T-cell (primary cell): ENCODE results near the gene ZNF385C. TPM values are rescaled to one million over a fixed set of nuclear protein-coding genes. Genes with fewer than 3 reads are reported as not detected.
A peak's percentile ranks its signal among the peaks of the same experiment; 100 is the strongest.
"Not testable (repeated sequence)": the region's sequence is repeated elsewhere in the genome, so short reads cannot be mapped to it uniquely, and the experiment has no call there.

ENCODE experiments used
- ATAC-seq, 4 experiments: fragments of 200-7000 bp in 3 of 4; fragments of 150-1000 bp in 1 of 4; cut with Tn5 transposase; replicated peaks in 1 of 4; 1 replicate in 3 of 4; 2 replicates in 1 of 4; pipeline ENCODE4 v1.10.0; 2021; ENCODE audit warnings: moderate library complexity in 3 of 4, mild to moderate bottlenecking in 2 of 4, moderate number of reproducible peaks in 1 of 4
- CTCF ChIA-PET, 2 donors: fragments of 300-600 bp; sonication (Branson Sonifier 250); formaldehyde crosslinking; loops; one replicate each; lab custom pipeline; 2022; ENCODE audit warnings: antibody characterized with exemption in 2 of 2; lab: Charles Lee
- POLR2A ChIA-PET, 2 donors: fragments of 300-600 bp; sonication (Branson Sonifier 250); formaldehyde crosslinking; loops; one replicate each; lab custom pipeline; 2022; ENCODE audit warnings: antibody characterized with exemption in 2 of 2; lab: Charles Lee
- DNase-seq, 35 experiments: peaks; one replicate each; pipeline versions ENCODE4 v3.0.0 to v3.0.0-alpha.2; 2013 to 2023
- H3K27ac ChIP-seq: one replicate; pipeline ENCODE4 v1.5.1; 2013; ENCODE audit warnings: low read length
- H3K27me3 ChIP-seq, 2 experiments: replicated peaks in 1 of 2; 1 replicate in 1 of 2; 2 replicates in 1 of 2; pipeline versions ENCODE4 v1.6.1 to v1.7.0; 2013; ENCODE audit warnings: low read length in 1 of 2, mixed read lengths in 1 of 2; ENCODE audit not compliant: control insufficient read depth in 2 of 2, insufficient read depth in 2 of 2; ENCODE audit errors: extremely low read depth in 1 of 2
- H3K36me3 ChIP-seq, 2 donors: 1 replicate in 1 of 2; 2 replicates in 1 of 2; pipeline versions ENCODE4 v1.6.1 to v1.7.0; 2013; ENCODE audit warnings: low read length in 1 of 2; ENCODE audit not compliant: control insufficient read depth in 2 of 2, insufficient read depth in 1 of 2; ENCODE audit errors: extremely low read depth in 1 of 2
- H3K4me1 ChIP-seq, 2 experiments: 1 replicate in 1 of 2; 2 replicates in 1 of 2; pipeline versions ENCODE4 v1.6.1 to v1.7.0; 2013; ENCODE audit warnings: low read length in 2 of 2, mixed read lengths in 1 of 2; ENCODE audit not compliant: insufficient read depth in 2 of 2, control insufficient read depth in 1 of 2; ENCODE audit errors: extremely low read depth in 1 of 2
- H3K4me3 ChIP-seq, 2 donors: 1 replicate in 1 of 2; 2 replicates in 1 of 2; pipeline versions ENCODE4 v1.5.1 to v1.7.0; 2013; ENCODE audit warnings: mild to moderate bottlenecking in 2 of 2, low read length in 1 of 2, moderate library complexity in 1 of 2; ENCODE audit not compliant: control insufficient read depth in 1 of 2; ENCODE audit errors: extremely low read depth in 1 of 2
- H3K9me3 ChIP-seq: 2 replicates; pipeline ENCODE4 v1.7.0; 2013
- H3K27ac Mint-ChIP-seq, 2 donors: one replicate each; pipeline ENCODE4 v1.8.0; 2020 to 2021; ENCODE audit warnings: mild to moderate bottlenecking in 2 of 2, mixed read lengths in 2 of 2
- H3K27me3 Mint-ChIP-seq, 2 donors: one replicate each; pipeline ENCODE4 v1.8.0; 2021 to 2022; ENCODE audit warnings: mixed read lengths in 2 of 2
- H3K36me3 Mint-ChIP-seq: one replicate; pipeline ENCODE4 v1.8.0; 2021; ENCODE audit warnings: mixed read lengths
- H3K4me1 Mint-ChIP-seq, 3 donors: one replicate each; pipeline ENCODE4 v1.8.0; 2020 to 2022; ENCODE audit warnings: mixed read lengths in 3 of 3, mild to moderate bottlenecking in 1 of 3
- H3K4me3 Mint-ChIP-seq, 3 donors: one replicate each; pipeline ENCODE4 v1.8.0; 2020 to 2022; ENCODE audit warnings: mild to moderate bottlenecking in 3 of 3, mixed read lengths in 3 of 3, moderate library complexity in 3 of 3
- H3K9me3 Mint-ChIP-seq, 3 donors: one replicate each; pipeline ENCODE4 v1.8.0; 2020 to 2022; ENCODE audit warnings: mixed read lengths in 3 of 3
- WGBS: methylation state at CpG from one replicate; pipeline ENCODE4 v1.1.5; 2013; ENCODE audit warnings: missing lambda C conversion rate; ENCODE audit not compliant: insufficient coverage; 5-methylcytosine and 5-hydroxymethylcytosine counted together
- total RNA-seq, 35 experiments: library from RNA in 6 of 35; stranded (reverse) in 6 of 35; fragments of 120-200 nt in 1 of 35; gene quantifications; one replicate each; pipeline versions ENCODE4 v1.2.1 to v1.2.4 and lab custom pipeline; 2013 to 2026

The ZNF385C gene
- total RNA-seq, 5 donors from 2014 or later (not counting 1 experiment from before 2014, with no cell fraction given): 0.16 to 1.0 (median 0.46) TPM

- Mint-ChIP-seq H3K9me3 (no peaks in the 10 kb centered on the region), H3K27ac (no peak overlapping the region), H3K4me3 (no peak overlapping the region), H3K36me3 (peaks cover 15% of the 10 kb centered on the region), H3K4me1 (peaks cover 30 to 40% (median 34%) of the 10 kb centered on the region in 3 donors), H3K27me3 (peaks cover 0 to 3% of the 10 kb centered on the region in 2 donors)
- CTCF ChIA-PET: interaction anchor here (0.7 to 1.6 kb wide), 9 partner anchors 89 to 1108 kb away, joined by 3 to 6 read pairs (median 3); partner anchors contain the start of gene DHX58 (in 2 of the 2)
- Histone ChIP-seq H3K4me1 (peaks cover 14 to 26% of the 10 kb centered on the region in 2 experiments), H3K27me3 (peaks cover 0 to 13% of the 10 kb centered on the region in 2 experiments), H3K4me3 (no peak overlapping the region), H3K9me3 (no peaks in the 10 kb centered on the region), H3K36me3 (peaks cover 7 to 28% of the 10 kb centered on the region in 2 donors), H3K27ac (no peak overlapping the region)
- ATAC-seq (no peak), DNase-seq (peak in 1 of 35 experiments; percentile 34)
- POLR2A ChIA-PET: interaction anchor here in 1 of 2 donors (0.6 kb wide), 1 partner anchor 58 kb away, joined by 3 read pairs; no protein-coding TSS in a partner anchor
- WGBS: 97% methylated on average over 4 of the region's 15 CpGs
Observed at GRCh38 chr17:42023524-42024349, 74.5 kb downstream of the ZNF385C start.

GRCh38 chr17:42020845-42021244, 77.4 kb downstream of the ZNF385C start:
- H3K27ac ChIP-seq, H3K9me3 ChIP-seq, H3K27me3 ChIP-seq, H3K9me3 Mint-ChIP-seq, ATAC-seq, DNase-seq, H3K27me3 Mint-ChIP-seq: not testable (repeated sequence)
- Histone ChIP-seq H3K4me1 (peaks cover 28 to 42% of the 10 kb centered on the region in 2 experiments), H3K4me3 (peak overlapping the region in 1 of 2 donors; percentile 79), H3K36me3 (peaks cover 7 to 28% of the 10 kb centered on the region in 2 donors)
- 92% methylated on average over 2 of the region's 8 CpGs for WGBS
- Mint-ChIP-seq H3K27ac (peak overlapping the region in 1 of 2 donors; percentile 67), H3K4me3 (peak overlapping the region; percentile 84 to 99 (median 92)), H3K36me3 (peaks cover 15% of the 10 kb centered on the region), H3K4me1 (peaks cover 51 to 66% (median 58%) of the 10 kb centered on the region in 3 donors)
- POLR2A ChIA-PET: interaction anchor here in 1 of 2 donors (0.8 to 1.1 kb wide), 2 partner anchors 31 to 55 kb away, joined by 3 read pairs; no protein-coding TSS in a partner anchor
- CTCF ChIA-PET: interaction anchor here (0.6 to 1.9 kb wide), 10 partner anchors 18 to 174 kb away, joined by 3 to 11 read pairs (median 3); partner anchors contain the start of genes CNP (in 1 of the 2), DHX58 (in 1 of the 2) and ODAD4 (in 1 of the 2)

GRCh38 chr17:42019509-42020404, 78.5 kb downstream of the ZNF385C start, which contains the start of gene NKIRAS2:
NKIRAS2 (plus strand) TSS chr17:42020090; CDS start chr17:42021578, 1,488 bp downstream.
- Histone ChIP-seq H3K4me1 (peaks cover 30 to 47% of the 10 kb centered on the region in 2 experiments), H3K9me3 (no peaks in the 10 kb centered on the region), H3K4me3 (peak within 1 kb of the TSS; percentile 74 to 79), H3K36me3 (peaks cover 11 to 27% of the 10 kb centered on the region in 2 donors), H3K27me3 (no peaks in the 10 kb centered on the region), H3K27ac (peak within 1 kb of the TSS; percentile 58)
- no peaks in the 10 kb centered on the region for H3K27me3 Mint-ChIP-seq
- peak within 1 kb of the TSS; percentile 93 to 100 (median 99) for H3K4me3 Mint-ChIP-seq
- H3K4me1 Mint-ChIP-seq: peaks cover 57 to 72% (median 66%) of the 10 kb centered on the region in 3 donors
- no peaks in the 10 kb centered on the region for H3K9me3 Mint-ChIP-seq
- POLR2A ChIA-PET: interaction anchor here (0.6 to 1.6 kb wide), 5 partner anchors 25 to 367 kb away, joined by 3 to 5 read pairs (median 3); partner anchors contain the start of gene ODAD4 (in 1 of the 2)
- H3K27ac Mint-ChIP-seq: peak within 1 kb of the TSS; percentile 67 to 82
- DNase-seq (peak; percentile 84 to 95 (median 90)), ATAC-seq (peak; percentile 74 to 80 (median 76))
- CTCF ChIA-PET: interaction anchor here (0.6 to 1.9 kb wide), 16 partner anchors 17 to 585 kb away, joined by 3 to 11 read pairs (median 3); partner anchors contain the start of genes CNP (in 1 of the 2), DHX58 (in 1 of the 2), KAT2A (in 1 of the 2) and ODAD4 (in 1 of the 2)
- H3K36me3 Mint-ChIP-seq: peaks cover 12% of the 10 kb centered on the region
- WGBS: 4% methylated on average over 33 of the region's 49 CpGs

- ChIA-PET CTCF (interaction anchor here (0.6 to 1.9 kb wide), 3 partner anchors 8 to 586 kb away, joined by 5 to 11 read pairs (median 7); no protein-coding TSS in a partner anchor), POLR2A (interaction anchor here in 1 of 2 donors (1.6 kb wide), 1 partner anchor 88 kb away, joined by 3 read pairs; the partner anchor contains the start of gene ODAD4)
- ATAC-seq: no peak
- Histone ChIP-seq H3K4me3 (no peak overlapping the region), H3K27me3 (no peaks in the 10 kb centered on the region), H3K27ac (no peak overlapping the region), H3K4me1 (peaks cover 30 to 53% of the 10 kb centered on the region in 2 experiments), H3K9me3 (no peaks in the 10 kb centered on the region), H3K36me3 (peaks cover 11 to 20% of the 10 kb centered on the region in 2 donors)
- DNase-seq: no peak
- Mint-ChIP-seq H3K4me1 (peaks cover 57 to 70% (median 65%) of the 10 kb centered on the region in 3 donors), H3K27ac (no peak overlapping the region), H3K9me3 (no peaks in the 10 kb centered on the region), H3K36me3 (peaks cover 11% of the 10 kb centered on the region), H3K27me3 (no peaks in the 10 kb centered on the region), H3K4me3 (peak overlapping the region; percentile 93 to 100 (median 99))
- WGBS: 100% methylated on average over 2 of the region's 4 CpGs
Observed at GRCh38 chr17:42018988-42019387, 79.3 kb downstream of the ZNF385C start.

GRCh38 chr17:42018339-42018738, 79.9 kb downstream of the ZNF385C start:
- peaks cover 6% of the 10 kb centered on the region for H3K36me3 Mint-ChIP-seq
- peaks cover 64 to 76% (median 69%) of the 10 kb centered on the region in 3 donors for H3K4me1 Mint-ChIP-seq
- no peaks in the 10 kb centered on the region for H3K9me3 Mint-ChIP-seq
- no peaks in the 10 kb centered on the region for H3K27me3 ChIP-seq
- peak overlapping the region; percentile 93 to 99 for H3K27ac Mint-ChIP-seq
- ATAC-seq: no peak
- ChIA-PET CTCF (interaction anchor here in 1 of 2 donors (0.6 to 1.9 kb wide), 7 partner anchors 9 to 1465 kb away, joined by 3 to 11 read pairs (median 5); partner anchors contain the start of genes DHX8 and ODAD4), POLR2A (interaction anchor here in 1 of 2 donors (1.6 kb wide), 1 partner anchor 88 kb away, joined by 3 read pairs; the partner anchor contains the start of gene ODAD4)
- H3K27ac ChIP-seq: peak overlapping the region; percentile 93
- H3K27me3 Mint-ChIP-seq: no peaks in the 10 kb centered on the region
- H3K4me3 Mint-ChIP-seq: peak overlapping the region; percentile 93 to 100 (median 99)
- no peaks in the 10 kb centered on the region for H3K9me3 ChIP-seq
- H3K36me3 ChIP-seq: peaks cover 11 to 14% of the 10 kb centered on the region in 2 donors
- DNase-seq: no peak
- H3K4me1 ChIP-seq: peaks cover 34 to 58% of the 10 kb centered on the region in 2 experiments
- WGBS: 79% methylated on average over 2 of the region's 3 CpGs
- H3K4me3 ChIP-seq: peak overlapping the region; percentile 66 to 81
